Measurements from ENCODE around the gene AHCYL1.

DNA sequence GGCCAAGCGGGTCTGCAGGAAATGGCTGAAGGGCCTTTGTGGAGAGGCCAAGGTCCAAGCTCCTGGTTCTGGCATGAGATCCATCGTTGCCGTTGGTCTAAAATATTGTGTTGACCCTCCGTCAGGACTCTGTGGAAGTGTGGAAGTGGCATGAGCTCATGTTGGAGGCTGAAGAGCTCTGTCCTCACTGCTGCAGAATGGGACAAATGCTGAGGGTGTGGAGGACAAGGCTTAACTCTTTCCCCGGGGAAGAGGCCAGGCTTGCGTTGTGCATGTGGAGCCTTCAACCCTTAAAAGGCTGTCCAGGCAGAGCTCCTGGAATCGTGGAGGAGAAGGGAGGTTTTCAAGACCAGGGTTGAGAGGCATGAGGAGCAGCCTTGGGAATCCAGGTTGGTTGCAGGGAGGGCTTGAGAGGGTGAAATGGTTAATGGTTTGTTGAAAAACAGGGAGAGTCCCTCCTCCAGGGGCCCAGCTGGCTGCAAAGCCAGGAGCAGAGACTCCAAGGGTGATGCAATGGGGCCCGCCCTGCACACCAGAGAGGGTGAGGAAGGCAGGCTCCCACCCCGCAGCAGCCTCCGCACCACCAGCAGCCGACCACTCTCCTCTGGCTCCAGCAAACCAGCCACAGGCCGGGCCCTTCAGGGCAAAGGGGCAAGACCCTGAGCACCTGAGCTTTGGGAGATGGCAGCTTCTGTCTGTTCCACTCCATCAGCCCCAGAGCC, 6.7 kb upstream of the AHCYL1 start:
- TF ChIP-seq, protein P1, sequence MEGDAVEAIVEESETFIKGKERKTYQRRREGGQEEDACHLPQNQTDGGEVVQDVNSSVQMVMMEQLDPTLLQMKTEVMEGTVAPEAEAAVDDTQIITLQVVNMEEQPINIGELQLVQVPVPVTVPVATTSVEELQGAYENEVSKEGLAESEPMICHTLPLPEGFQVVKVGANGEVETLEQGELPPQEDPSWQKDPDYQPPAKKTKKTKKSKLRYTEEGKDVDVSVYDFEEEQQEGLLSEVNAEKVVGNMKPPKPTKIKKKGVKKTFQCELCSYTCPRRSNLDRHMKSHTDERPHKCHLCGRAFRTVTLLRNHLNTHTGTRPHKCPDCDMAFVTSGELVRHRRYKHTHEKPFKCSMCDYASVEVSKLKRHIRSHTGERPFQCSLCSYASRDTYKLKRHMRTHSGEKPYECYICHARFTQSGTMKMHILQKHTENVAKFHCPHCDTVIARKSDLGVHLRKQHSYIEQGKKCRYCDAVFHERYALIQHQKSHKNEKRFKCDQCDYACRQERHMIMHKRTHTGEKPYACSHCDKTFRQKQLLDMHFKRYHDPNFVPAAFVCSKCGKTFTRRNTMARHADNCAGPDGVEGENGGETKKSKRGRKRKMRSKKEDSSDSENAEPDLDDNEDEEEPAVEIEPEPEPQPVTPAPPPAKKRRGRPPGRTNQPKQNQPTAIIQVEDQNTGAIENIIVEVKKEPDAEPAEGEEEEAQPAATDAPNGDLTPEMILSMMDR (optimal IDR thresholded peaks at IDR 0.05 in 1 of 3, IDR thresholded peaks at IDR 0.05 in 1 of 3, conservative IDR thresholded peaks at IDR 0.05 in 1 of 3; ENCODE audit: extremely low read depth in 1 of 3, insufficient read depth in 2 of 3, low read length in 3 of 3), result no peak
- no peak for TF ChIP-seq EZH2 (IDR thresholded peaks at IDR 0.05; ENCODE audit: low read length)
